Activated naive CD4-positive, alpha-beta T cell treated with anti-CD3 and anti-CD28 coated beads for 36 hours (primary cell): ENCODE data around the gene UHRF1. TPM values are rescaled to one million over a fixed set of nuclear protein-coding genes. Genes with fewer than 3 reads are reported as not detected.

Source experiments
- CTCF ChIA-PET: fragments of 350-600 bp; sonication (Branson Sonifier 250); formaldehyde crosslinking; loops from one replicate; lab custom pipeline; 2021; ENCODE audit warnings: antibody characterized with exemption; lab: Charles Lee
- DNase-seq: peaks from one replicate; pipeline ENCODE4 v3.0.0-alpha.2; 2020
- H3K27ac Mint-ChIP-seq: one replicate; pipeline ENCODE4 v1.8.0; 2021; ENCODE audit warnings: mild to moderate bottlenecking, mixed read lengths
- H3K27me3 Mint-ChIP-seq: one replicate; pipeline ENCODE4 v1.8.0; 2021; ENCODE audit warnings: low read depth, mixed read lengths
- H3K36me3 Mint-ChIP-seq: one replicate; pipeline ENCODE4 v1.8.0; 2021; ENCODE audit warnings: low read depth, mixed read lengths
- H3K4me1 Mint-ChIP-seq: one replicate; pipeline ENCODE4 v1.8.0; 2021; ENCODE audit warnings: low read depth, mixed read lengths
- H3K4me3 Mint-ChIP-seq: one replicate; pipeline ENCODE4 v1.8.0; 2021; ENCODE audit warnings: mild to moderate bottlenecking, moderate library complexity, mixed read lengths
- H3K9me3 Mint-ChIP-seq: one replicate; pipeline ENCODE4 v1.8.0; 2021; ENCODE audit warnings: mixed read lengths
- intact Hi-C: fragments of 100-400 bp; cut with micrococcal nuclease; formaldehyde crosslinking; loops from one replicate; pipeline ENCODE4 v1.15.1; 2023
- microRNA-seq: library from miRNA; unstranded; fragments of <30 nt; microRNA quantifications from one replicate; pipeline ENCODE4 v1.2.0, GENCODE V29; 2022; ENCODE audit warnings: borderline microRNAs expressed, borderline replicate concordance
- total RNA-seq, 2 experiments: library from RNA; stranded (reverse); gene quantifications; one replicate each; pipeline ENCODE4 v1.2.3, GENCODE V29; 2021

The UHRF1 gene
- total RNA-seq, 2 experiments from 2014 or later, result 129 TPM

DNA sequence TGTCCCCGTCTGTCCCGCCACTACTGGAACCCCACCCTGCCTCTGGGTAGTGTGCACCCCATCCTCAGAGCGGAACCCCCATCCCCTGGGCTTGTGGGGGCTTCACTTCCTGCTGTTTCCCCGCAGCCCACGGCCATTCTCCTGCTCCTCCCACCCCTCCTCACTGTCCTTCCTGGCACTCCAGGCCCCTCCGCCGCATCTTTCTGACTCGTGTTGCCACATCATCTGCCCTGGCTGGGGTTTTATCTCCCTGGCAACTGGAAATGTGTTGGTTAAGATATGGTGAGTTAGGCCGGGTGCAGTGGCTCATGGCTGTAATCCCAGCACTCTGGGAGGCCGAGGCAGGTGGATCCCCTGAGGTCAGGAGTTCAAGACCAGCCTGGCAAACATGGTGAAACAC, 96.9 kb downstream of the UHRF1 start:
- Mint-ChIP-seq H3K4me1 (peaks cover 6% of the 10 kb centered on the region), H3K9me3 (no peaks in the 10 kb centered on the region), H3K36me3 (peaks cover 2% of the 10 kb centered on the region), H3K27me3 (no peaks in the 10 kb centered on the region), H3K27ac (no peak overlapping the region), H3K4me3 (no peak overlapping the region)
- intact Hi-C loops, result no loop called here
- CTCF ChIA-PET, result no interaction called here
- DNase-seq, result no peak

DNA sequence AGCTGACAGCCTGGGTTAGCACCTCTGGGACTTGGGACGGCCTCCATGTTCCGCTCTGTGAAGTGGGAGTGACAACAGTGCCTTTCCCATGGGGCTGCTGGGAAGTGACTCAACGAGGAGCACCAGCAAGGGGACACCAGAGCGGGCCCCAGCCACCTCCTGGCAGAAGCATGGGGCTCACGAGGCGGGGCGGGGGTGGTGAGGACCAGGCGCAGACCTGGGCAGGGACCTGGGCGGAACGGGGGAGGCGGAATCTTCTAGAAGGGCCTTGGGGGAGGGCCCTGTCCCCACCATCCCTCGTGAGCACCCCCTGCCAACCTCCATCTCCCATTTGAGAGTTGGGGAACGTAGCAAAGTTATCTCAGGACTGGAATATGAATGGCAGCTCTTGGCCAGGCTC, 97.5 kb downstream of the UHRF1 start:
- no peak overlapping the region for H3K27ac Mint-ChIP-seq
- intact Hi-C loops, result no loop called here
- H3K27me3 Mint-ChIP-seq, result no peaks in the 10 kb centered on the region
- peaks cover 2% of the 10 kb centered on the region for H3K36me3 Mint-ChIP-seq
- H3K4me3 Mint-ChIP-seq, result no peak overlapping the region
- no peaks in the 10 kb centered on the region for H3K9me3 Mint-ChIP-seq
- no peak for DNase-seq
- peaks cover 6% of the 10 kb centered on the region for H3K4me1 Mint-ChIP-seq
- CTCF ChIA-PET, result no interaction called here

Small RNA genes within 50 kb of the gene (microRNA-seq; reads per million reads assigned to microRNA genes)
- gene MIR4747, result 1.6 reads per million

Other genes starting within 250 kb of the UHRF1 start
- 10 to 100 TPM; 43.5 to 45.5 TPM for gene MYDGF, start 239.2 kb upstream of the UHRF1 start, total RNA-seq
- gene DPP9, start 185.7 kb upstream of the UHRF1 start, total RNA-seq, result 10 to 100 TPM; 40.8 to 41.9 TPM
- 1 to 10 TPM; 8.1 to 9.1 TPM for gene FEM1A, start 117.8 kb upstream of the UHRF1 start, total RNA-seq
- 10 to 100 TPM; 15.2 to 16.5 TPM for gene TICAM1, start 77.8 kb upstream of the UHRF1 start, total RNA-seq
- 10 to 100 TPM; 16.1 to 17.1 TPM for gene PLIN3, start 41.8 kb upstream of the UHRF1 start, total RNA-seq
- gene ARRDC5, start 6.6 kb upstream of the UHRF1 start, total RNA-seq, result not detected
- gene KDM4B, start 59.6 kb downstream of the UHRF1 start, total RNA-seq, result 10 to 100 TPM; 10.5 to 12.7 TPM